SK-N-SH treated with all-trans-retinoic acid at 6 μM for 48 hours (cell line): ENCODE measurements around the gene CUEDC1.

Source experiments
- ATAC-seq: fragments of 200-7000 bp; cut with Tn5 transposase; 3 replicates; pipeline ENCODE4 v1.9.1; 2020; ENCODE audit warnings: mild to moderate bottlenecking, moderate library complexity
- ARNTL ChIP-seq: fragments of 450-650 bp; formaldehyde crosslinking; IDR thresholded peaks from 2 replicates; pipeline ENCODE4 v1.5.0; 2020; ENCODE audit warnings: low read depth, mild to moderate bottlenecking, moderate library complexity, borderline replicate concordance
- GLIS3 ChIP-seq: fragments of 250-450 bp; sonication (Bioruptor Pico); IDR thresholded peaks from 2 replicates; pipeline ENCODE4 v1.5.0; 2020; ENCODE audit warnings: mild to moderate bottlenecking, moderate library complexity
- ISL1 ChIP-seq: fragments of 250-450 bp; sonication (Bioruptor Pico); IDR thresholded peaks from 2 replicates; pipeline ENCODE4 v2.1.2; 2022; ENCODE audit warnings: mild to moderate bottlenecking, moderate library complexity
- OSR1 ChIP-seq: fragments of 250-450 bp; sonication (Bioruptor Pico); IDR thresholded peaks from 2 replicates; pipeline ENCODE4 v1.8.0; 2022; ENCODE audit warnings: moderate library complexity, mild to moderate bottlenecking, inconsistent platforms
- PPARA ChIP-seq: fragments of 250-450 bp; sonication (Bioruptor Pico); IDR thresholded peaks from 2 replicates; pipeline ENCODE4 v1.5.0; 2020; ENCODE audit warnings: mild to moderate bottlenecking, borderline replicate concordance
- RARB ChIP-seq: fragments of 250-450 bp; sonication (Bioruptor Pico); IDR thresholded peaks from 2 replicates; pipeline ENCODE4 v1.8.0; 2021; ENCODE audit warnings: mild to moderate bottlenecking, moderate library complexity
- SNAI2 ChIP-seq: fragments of 250-450 bp; sonication (Bioruptor Pico); IDR thresholded peaks from 2 replicates; pipeline ENCODE4 v1.5.0; 2020; ENCODE audit warnings: mild to moderate bottlenecking, moderate library complexity
- TCF4 ChIP-seq: fragments of 250-450 bp; sonication (Bioruptor Pico); IDR thresholded peaks from 2 replicates; pipeline ENCODE4 v1.8.0; 2021; ENCODE audit warnings: mild to moderate bottlenecking, moderate library complexity, borderline replicate concordance
- TOX ChIP-seq: fragments of 250-450 bp; sonication (Bioruptor Pico); IDR thresholded peaks from 2 replicates; pipeline ENCODE4 v1.8.0; 2021; ENCODE audit warnings: mild to moderate bottlenecking, moderate library complexity, borderline replicate concordance
- TSHZ2 ChIP-seq: fragments of 250-450 bp; sonication (Bioruptor Pico); IDR thresholded peaks from 2 replicates; pipeline ENCODE4 v1.5.0; 2020; ENCODE audit warnings: mild to moderate bottlenecking, moderate library complexity
- ZC3H10 ChIP-seq: fragments of 250-450 bp; sonication (Bioruptor Pico); IDR thresholded peaks from 2 replicates; pipeline ENCODE4 v1.5.1; 2021; ENCODE audit warnings: mild to moderate bottlenecking, moderate library complexity
- ZFP3 ChIP-seq: fragments of 250-450 bp; sonication (Bioruptor Pico); IDR thresholded peaks from 2 replicates; pipeline ENCODE4 v1.5.0; 2020; ENCODE audit warnings: mild to moderate bottlenecking, moderate library complexity
- ZFP30 ChIP-seq: fragments of 450-650 bp; formaldehyde crosslinking; IDR thresholded peaks from 2 replicates; pipeline ENCODE4 v1.5.0; 2022; ENCODE audit warnings: mild to moderate bottlenecking, moderate library complexity
- ZNF565 ChIP-seq: fragments of 450-650 bp; formaldehyde crosslinking; conservative IDR thresholded peaks from 2 replicates; pipeline ENCODE4 v1.5.0; 2020; ENCODE audit warnings: low read depth, mild to moderate bottlenecking, moderate library complexity
- ZNF70 ChIP-seq: fragments of 450-650 bp; formaldehyde crosslinking; IDR thresholded peaks from 2 replicates; pipeline ENCODE4 v1.5.0; 2020; ENCODE audit warnings: mild to moderate bottlenecking, moderate library complexity
- ZNF8 ChIP-seq: fragments of 450-650 bp; formaldehyde crosslinking; IDR thresholded peaks from 2 replicates; pipeline ENCODE4 v1.5.0; 2020; ENCODE audit warnings: mild to moderate bottlenecking, moderate library complexity
- TF ChIP-seq, protein P1 (sequence below): fragments of 250-450 bp; sonication (Bioruptor Pico); IDR thresholded peaks from 2 replicates; pipeline ENCODE4 v1.5.1; 2021; ENCODE audit warnings: mild to moderate bottlenecking, moderate library complexity
- TF ChIP-seq, protein P2 (sequence below): fragments of 250-450 bp; sonication (Bioruptor Pico); IDR thresholded peaks from 2 replicates; pipeline ENCODE4 v1.5.1; 2020; ENCODE audit warnings: low read depth, mild to moderate bottlenecking, moderate library complexity
- TF ChIP-seq, protein P3 (sequence below): fragments of 250-450 bp; sonication (Bioruptor Pico); IDR thresholded peaks from 2 replicates; pipeline ENCODE4 v1.8.0; 2021; ENCODE audit warnings: low read depth, mild to moderate bottlenecking, moderate library complexity, borderline replicate concordance

The CUEDC1 gene

DNA sequence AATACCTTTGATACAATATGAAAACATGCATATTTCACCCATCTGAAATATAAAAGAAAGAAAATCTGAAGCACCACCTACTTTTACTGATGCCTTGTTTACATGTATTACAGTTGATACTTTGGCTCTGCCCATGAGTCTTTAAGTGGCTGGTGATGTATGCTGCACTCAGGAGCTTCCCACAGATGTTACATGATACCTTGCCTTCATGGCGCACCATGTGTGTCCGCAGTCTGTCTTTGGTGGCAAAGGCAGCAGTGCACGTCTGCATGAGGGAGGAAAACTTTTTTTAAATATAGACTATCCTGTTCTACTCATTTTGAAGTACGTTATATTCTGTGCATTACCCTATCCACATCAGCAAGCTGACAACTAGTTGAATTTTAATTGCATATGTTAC is 25.3 kb upstream of the CUEDC1 start (continued):
- TF ChIP-seq, protein P1, sequence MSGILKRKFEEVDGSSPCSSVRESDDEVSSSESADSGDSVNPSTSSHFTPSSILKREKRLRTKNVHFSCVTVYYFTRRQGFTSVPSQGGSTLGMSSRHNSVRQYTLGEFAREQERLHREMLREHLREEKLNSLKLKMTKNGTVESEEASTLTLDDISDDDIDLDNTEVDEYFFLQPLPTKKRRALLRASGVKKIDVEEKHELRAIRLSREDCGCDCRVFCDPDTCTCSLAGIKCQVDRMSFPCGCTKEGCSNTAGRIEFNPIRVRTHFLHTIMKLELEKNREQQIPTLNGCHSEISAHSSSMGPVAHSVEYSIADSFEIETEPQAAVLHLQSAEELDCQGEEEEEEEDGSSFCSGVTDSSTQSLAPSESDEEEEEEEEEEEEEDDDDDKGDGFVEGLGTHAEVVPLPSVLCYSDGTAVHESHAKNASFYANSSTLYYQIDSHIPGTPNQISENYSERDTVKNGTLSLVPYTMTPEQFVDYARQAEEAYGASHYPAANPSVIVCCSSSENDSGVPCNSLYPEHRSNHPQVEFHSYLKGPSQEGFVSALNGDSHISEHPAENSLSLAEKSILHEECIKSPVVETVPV, result no peak
- TF ChIP-seq, protein P2, sequence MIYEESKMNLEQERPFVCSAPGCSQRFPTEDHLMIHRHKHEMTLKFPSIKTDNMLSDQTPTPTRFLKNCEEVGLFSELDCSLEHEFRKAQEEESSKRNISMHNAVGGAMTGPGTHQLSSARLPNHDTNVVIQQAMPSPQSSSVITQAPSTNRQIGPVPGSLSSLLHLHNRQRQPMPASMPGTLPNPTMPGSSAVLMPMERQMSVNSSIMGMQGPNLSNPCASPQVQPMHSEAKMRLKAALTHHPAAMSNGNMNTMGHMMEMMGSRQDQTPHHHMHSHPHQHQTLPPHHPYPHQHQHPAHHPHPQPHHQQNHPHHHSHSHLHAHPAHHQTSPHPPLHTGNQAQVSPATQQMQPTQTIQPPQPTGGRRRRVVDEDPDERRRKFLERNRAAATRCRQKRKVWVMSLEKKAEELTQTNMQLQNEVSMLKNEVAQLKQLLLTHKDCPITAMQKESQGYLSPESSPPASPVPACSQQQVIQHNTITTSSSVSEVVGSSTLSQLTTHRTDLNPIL (CRISPR knock-in tag), result no peak
- no peak for TF ChIP-seq SNAI2

DNA sequence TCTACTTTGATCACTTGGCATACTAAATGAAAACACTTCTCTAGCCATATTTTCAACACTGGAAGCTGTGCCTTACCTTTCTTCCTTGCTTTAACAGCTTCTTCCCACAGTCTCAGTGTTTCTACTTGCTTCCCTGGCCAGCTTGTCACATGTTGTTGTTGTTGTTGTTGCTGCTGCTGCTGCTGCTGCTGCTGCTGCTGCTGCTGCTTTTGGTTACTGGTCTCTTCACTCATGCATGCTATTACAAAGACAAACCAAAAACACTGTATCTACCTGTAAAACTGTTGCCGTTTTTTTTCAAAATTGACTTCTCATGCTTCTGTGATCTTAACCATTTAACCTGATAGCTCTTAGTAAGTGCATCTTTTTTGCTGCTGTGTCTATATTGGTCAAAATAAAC is 23.9 kb upstream of the CUEDC1 start:
- TF ChIP-seq, protein P3, sequence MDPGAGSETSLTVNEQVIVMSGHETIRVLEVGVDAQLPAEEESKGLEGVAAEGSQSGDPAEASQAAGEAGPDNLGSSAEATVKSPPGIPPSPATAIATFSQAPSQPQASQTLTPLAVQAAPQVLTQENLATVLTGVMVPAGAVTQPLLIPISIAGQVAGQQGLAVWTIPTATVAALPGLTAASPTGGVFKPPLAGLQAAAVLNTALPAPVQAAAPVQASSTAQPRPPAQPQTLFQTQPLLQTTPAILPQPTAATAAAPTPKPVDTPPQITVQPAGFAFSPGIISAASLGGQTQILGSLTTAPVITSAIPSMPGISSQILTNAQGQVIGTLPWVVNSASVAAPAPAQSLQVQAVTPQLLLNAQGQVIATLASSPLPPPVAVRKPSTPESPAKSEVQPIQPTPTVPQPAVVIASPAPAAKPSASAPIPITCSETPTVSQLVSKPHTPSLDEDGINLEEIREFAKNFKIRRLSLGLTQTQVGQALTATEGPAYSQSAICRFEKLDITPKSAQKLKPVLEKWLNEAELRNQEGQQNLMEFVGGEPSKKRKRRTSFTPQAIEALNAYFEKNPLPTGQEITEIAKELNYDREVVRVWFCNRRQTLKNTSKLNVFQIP (CRISPR knock-in tag), result no peak
- TF ChIP-seq ZNF565 (CRISPR knock-in tag) (no peak), SNAI2 (no peak), TOX (CRISPR knock-in tag) (no peak), PPARA (no peak), TCF4 (no peak), ZNF8 (CRISPR knock-in tag) (no peak), ZNF70 (CRISPR knock-in tag) (no peak), TSHZ2 (CRISPR knock-in tag) (no peak), RARB (CRISPR knock-in tag) (no peak), OSR1 (CRISPR knock-in tag) (no peak), ISL1 (CRISPR knock-in tag) (no peak), ZFP3 (CRISPR knock-in tag) (no peak), GLIS3 (CRISPR knock-in tag) (no peak), ZFP30 (CRISPR knock-in tag) (no peak)
- TF ChIP-seq, protein P1, result no peak
- TF ChIP-seq, protein P2 (CRISPR knock-in tag), result no peak
- ATAC-seq, result no peak

DNA sequence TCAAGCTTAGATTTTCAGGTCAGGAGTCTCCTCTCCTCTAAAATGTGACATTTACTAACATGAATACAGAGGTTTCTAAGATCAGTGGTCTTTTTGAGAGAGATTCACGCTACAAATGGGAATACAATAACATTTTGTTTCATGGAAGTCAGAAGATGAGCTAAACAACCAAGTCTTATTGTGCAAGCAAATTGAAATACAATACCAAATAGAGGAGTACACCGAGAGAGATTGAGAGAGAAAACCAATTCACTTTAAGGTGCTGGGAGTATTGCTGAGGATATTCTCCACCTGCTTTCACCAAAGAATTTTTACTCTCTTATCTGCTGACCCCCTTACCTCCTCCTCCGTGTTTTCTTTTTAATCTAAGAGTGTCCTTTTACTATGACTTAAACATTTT is 21.4 kb upstream of the CUEDC1 start:
- TF ChIP-seq ARNTL (CRISPR knock-in tag), result no peak
- no peak for TF ChIP-seq ZC3H10
- TF ChIP-seq, protein P1, result no peak
- ATAC-seq, result no peak
